Raji (cell line): ENCODE results near the gene PROK1.

Experiments
- POLR2A ChIP-seq: IDR thresholded peaks from 2 replicates; pipeline ENCODE4 v1.6.1; 2011; ENCODE audit warnings: low read depth, low read length, control low read depth; ENCODE audit not compliant: insufficient read depth

Gene PROK1

DNA sequence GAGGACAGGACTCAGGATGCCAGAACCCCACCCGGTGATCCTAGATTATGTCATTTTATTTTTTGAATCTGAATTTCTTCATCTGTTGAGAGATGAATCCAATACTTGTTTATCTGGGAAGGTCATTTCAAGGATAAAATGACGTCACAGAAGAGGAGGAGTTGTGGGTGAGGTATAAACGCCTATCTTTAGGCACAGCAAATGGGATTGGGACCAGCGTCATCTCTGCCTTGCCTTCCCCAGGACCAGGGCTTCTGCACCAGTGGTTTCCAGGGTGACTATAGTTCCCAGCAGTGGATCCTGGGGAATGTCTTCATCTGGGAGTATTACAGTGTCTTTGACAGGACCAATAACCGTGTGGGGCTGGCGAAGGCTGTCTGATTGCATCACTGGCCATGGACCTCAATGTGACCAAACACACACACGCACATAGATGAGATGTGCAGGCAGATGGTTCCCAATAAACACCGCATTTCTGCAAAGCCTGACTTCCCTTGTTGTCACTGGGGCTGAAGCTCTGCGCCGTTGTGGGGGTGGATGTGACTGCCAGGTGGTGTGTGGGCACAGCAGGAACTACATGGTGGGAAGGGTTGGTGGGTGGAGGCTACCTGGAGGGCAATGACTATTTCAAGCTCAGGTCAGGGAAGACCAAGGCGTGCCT is 40.0 kb downstream of the PROK1 start:
- TF ChIP-seq POLR2A, result no peak

DNA sequence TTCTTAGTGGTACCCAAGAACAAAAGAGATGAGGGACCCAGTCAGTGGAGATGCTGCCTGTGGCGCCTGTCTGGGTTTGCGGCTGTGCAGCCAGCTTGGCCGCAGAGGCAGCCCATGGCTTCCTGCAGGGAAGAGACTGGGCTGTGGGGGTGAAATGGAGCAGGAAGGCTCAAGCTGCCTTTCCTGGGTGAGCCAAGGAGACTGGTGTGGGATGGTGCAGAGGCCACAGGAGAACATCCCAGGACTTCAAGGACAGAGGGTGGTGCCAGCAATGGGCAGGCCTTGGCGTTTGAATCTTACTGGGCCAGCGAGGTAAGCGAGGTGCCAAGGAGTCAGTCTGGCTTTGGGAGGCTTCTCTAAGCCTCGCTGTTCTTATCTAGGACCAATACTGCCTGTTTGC is 41.6 kb downstream of the PROK1 start:
- no peak for TF ChIP-seq POLR2A

DNA sequence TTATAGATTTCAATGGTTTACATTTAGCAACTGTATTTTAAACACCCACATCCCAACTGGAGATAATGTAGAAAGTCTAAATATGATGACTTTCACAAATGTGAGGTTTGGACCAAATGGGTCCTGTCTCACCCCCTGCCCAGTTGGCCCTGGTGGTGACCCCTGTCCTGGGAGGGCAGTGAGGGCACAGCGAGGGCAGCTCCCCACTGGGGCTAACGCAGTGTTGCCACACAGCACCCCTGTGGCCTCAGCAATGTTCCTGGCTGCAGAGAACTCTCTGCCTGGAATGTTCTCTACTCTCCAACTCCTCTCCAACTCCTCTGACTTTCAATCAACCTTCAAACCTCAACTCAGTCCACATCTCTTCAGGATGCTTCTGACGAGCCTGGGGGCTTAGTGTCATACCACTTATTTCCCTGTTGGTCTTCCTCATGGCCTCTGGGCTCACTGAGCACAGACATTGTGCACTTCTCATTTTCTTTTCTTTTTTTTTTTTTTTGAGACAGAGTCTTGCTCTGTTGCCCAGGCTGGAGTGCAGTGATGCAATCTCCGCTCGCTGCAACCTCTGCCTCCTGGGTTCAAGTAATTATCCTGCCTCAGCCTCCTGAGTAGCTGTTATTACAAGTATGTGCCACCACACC is 42.2 kb downstream of the PROK1 start:
- no peak for TF ChIP-seq POLR2A

GRCh38 chr1:110494036-110494435 is 43.1 kb downstream of the PROK1 start:
- no peak for TF ChIP-seq POLR2A

DNA sequence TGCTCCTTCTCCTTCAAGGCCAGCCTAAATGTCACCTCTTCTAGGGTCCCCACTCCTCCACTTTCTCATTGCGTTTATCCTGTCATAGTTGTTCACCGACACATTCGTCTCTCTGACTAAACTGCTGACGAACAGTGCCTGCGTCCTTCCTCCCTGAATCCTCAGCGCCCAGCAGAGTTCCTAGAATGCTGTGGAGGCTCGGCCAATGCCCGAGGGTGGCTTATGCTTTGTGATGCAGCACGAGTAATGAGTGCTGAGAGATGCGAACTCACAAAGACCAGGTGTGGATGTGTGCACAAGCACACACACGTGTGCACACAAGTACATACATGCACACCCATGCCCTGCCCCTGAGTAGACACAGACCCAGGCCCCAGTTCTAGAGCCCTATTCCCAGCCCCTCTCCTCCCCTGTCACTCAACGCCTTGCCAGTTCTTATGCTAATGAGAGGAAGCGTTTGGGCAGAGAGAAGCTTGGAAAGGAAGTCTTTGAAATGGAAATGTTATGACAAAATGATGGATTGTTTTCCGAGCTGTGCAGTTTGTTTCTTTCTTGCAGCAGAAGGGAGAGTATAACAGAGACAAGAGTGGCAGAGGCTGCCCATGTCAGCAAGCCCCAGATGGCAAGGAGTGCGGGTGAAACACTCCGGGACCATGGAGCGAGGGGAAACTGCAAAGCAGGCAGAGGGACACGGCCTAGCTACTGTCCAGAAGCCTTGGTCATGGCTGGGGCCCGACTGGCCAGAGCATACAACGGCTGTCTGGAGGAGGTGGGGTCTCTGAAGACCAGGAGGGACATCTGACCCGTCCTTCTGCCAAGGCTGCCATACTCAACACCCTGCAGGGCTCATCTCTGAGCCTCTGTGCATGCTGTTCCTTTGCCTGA is 43.8 kb downstream of the PROK1 start:
- TF ChIP-seq POLR2A, result no peak

DNA sequence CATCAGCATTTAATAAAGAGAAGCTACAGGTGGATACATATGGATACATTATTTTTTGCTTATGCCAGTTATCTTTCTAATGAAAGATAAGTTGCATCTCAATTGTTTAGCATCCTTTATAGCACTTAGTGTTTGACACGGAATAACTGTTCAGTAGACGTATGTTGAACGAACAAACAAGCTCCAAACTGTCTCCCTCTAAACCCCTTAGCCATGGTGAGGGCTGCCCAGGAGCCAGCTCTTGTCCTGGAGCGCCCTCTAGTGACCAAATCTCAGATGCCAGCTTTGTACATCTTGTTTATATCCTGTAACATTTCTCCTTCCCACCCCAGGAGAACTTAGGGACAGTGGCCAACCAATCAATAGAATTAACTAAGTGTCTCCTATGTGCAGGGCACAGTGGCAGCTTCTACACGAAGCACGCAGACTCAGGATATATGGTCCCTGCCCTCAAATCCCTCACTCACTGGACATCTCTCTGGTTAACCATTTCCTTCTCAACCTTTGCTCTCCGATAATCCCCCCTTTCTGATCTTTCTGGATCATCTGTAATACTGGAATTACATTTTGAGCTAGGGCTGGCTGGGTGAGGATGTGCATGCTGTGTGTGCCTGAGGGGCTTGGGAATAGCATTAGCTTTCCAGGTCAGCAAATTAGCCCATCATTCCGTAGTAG is 45.1 kb downstream of the PROK1 start:
- TF ChIP-seq POLR2A, result no peak

- no peak for TF ChIP-seq POLR2A
Observed at GRCh38 chr1:110498270-110498669, 47.3 kb downstream of the PROK1 start.

DNA sequence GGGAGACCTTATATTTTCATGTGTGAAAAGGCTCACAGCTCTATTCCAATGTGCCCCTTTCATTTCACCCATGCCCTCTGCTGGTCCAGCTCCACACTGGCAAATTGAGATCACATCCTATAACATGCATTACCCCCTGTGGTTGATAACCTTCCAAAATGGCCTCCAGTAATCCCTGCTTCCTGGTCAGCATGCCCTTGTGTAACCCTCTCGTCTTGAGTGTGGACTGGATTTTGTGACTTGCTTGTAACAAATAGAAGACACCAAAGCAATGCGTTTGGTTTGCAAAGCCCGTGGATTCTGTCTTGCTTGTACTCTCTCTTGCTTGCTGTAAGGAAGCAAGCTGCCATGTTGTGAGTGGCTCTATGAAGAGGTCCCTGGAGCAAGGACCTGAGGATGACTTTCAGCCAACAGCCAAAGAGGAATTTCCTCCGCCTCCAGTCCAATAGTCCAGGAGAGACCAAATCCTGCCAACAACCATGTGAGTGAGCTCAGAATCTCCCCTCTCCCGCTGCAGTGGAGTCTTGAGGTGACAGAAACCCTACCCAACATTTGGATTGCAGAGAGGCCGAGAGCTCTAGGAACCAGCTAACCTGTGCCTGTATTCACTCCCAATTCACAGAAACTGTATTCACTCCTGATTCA is 50.7 kb downstream of the PROK1 start:
- TF ChIP-seq POLR2A, result no peak

DNA sequence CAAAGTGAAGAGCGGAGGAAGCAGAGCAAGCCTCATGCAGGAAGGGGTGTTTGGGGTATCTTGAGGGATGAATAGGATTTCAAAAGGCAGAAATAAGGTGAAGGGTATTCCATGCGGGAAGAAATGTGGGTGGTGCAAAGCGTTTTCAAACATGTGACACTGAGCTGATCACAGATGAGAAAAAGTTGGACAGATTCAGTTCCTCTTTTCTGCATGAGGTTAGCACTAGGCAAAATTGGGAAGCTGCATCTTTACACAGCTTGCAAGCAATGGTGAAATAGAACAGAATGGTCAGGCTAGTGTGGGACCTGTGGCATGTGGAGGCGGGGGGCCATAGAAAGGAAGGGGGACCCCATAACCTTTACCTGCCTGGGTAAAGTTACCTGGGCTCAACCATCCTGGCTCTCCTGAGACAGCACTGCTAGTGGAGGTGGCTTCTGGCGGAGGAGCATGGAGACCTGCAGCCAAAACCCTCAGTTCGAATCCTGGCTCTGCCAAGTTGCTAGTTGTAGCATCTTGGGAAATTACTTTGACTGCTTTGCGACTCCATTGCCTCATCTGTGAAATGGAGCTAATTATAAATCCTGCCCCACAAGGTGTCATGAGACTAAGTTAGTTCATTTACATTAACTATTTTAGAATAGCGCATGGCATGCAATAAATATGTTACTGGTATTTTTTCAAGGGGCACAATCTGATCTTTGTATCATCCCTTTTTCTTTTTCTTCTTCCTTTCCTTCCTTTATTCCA is 51.6 kb downstream of the PROK1 start:
- no peak for TF ChIP-seq POLR2A

DNA sequence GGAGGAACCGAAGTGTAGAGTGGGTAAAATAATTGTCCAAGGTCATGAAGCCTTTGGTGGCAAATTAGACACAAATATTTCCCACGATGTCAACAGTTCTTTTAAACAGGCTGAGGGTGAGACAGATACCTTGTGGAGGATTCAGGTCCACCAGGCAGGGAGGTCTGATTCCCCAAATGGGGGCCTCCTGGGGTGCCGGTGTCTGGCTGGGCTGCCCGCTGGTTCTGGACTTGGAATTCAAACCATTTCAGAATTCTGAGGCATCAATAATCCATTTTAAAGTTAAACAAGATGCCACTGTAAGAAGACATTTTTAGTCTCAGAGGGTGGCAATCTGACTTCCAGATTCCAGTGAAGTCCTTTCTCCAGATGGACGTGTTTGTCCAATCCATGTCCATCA is 52.5 kb downstream of the PROK1 start:
- TF ChIP-seq POLR2A, result no peak

GRCh38 chr1:110504226-110504625 is 53.3 kb downstream of the PROK1 start:
- TF ChIP-seq POLR2A, result no peak

GRCh38 chr1:110505596-110505995 is 54.6 kb downstream of the PROK1 start:
- no peak for TF ChIP-seq POLR2A

DNA sequence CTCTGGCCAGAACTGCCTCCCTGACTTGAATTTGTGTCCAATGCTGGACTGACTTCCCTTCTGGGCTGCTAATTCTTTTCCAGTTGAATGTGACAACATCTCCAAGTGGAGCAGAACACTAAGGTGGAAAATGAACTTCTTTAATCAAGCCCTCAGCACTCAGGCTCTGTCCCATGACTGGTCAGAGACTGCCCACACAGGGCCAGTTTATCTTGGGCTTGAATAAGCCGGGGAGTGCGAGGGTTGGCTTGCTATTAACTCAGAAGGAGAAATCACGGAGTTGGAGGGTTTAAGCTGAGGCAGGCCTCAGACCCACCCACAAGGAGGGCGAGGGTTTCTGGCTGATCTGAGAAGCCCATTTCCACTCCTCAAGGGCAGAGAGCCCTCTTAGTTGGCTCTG is 55.6 kb downstream of the PROK1 start:
- no peak for TF ChIP-seq POLR2A
